ENCODE measurements around the gene PDE4C.
A peak's percentile ranks its signal among the peaks of the same experiment; 100 is the strongest.

PDE4C gene

DNA sequence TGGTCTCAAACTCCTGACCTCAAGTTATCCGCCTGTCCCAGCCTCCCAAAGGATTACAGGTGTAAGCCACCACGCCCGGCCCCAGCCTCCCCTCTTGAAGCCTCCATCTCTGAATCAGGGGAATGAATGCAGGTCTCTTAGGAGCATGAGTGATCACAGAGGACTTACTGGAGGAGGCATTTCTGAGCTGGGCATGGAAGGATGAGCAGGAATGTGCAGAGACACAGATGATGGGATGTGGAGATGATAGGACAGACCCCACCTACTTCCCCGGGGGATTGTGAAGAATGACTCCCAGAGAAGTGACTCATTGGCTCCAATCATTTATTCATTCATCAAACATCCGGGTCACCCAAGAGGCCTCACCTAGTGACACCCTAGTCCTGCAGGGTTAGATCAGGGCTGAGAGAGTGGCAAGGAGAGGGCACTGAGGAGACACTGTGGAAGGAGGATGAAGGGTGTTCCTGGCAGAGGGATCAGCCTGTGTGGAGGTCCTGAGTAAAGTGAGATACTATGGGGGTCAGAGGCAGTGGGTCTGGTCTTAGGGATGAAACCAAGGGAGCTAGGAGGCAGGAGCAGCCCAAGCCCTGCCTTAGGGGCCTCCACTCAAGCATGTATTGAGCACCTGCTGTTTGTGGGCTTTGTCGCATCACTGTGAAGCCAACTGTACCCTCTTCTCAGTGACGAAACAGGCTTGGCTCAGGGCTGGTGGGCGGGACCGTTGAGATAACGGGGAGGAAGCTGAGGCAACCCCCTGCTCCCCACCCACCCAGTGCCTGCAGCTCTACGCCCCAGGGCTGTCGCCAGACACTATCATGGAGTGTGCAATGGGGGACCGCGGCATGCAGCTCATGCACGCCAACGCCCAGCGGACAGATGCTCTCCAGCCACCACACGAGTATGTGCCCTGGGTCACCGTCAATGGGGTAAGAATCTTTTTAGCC is 49.6 kb downstream of the PDE4C start:
- DNase-seq = peak in 1 of 10 donors; percentile 75
- intact Hi-C loops (cut with DNase I) = no loop called here

DNA sequence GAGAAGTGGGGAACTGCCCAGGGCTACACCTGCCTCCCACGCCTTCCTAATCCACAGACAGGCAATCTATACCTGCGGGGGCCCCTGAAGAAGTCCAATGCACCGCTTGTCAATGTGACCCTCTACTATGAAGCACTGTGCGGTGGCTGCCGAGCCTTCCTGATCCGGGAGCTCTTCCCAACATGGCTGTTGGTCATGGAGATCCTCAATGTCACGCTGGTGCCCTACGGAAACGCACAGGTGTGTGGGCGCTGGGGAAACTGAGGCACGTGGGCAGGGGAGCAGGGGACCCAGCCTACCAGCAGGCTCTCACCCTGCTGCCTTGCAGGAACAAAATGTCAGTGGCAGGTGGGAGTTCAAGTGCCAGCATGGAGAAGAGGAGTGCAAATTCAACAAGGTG is 51.3 kb downstream of the PDE4C start:
- intact Hi-C loops (cut with DNase I) = no loop called here
- peak in 1 of 10 donors; percentile 66 for DNase-seq
